Cardiac muscle cell (in vitro differentiated cells and primary cell): ENCODE data around the gene KIRREL3. TPM values are rescaled to one million over a fixed set of nuclear protein-coding genes. Genes with fewer than 3 reads are reported as not detected.

ENCODE experiments used
- DNase-seq, 2 donors: peaks; one replicate each; pipeline versions ENCODE4 v3.0.0 to v3.0.0-alpha.2; 2010 to 2017; ENCODE audit warnings: low read depth in 1 of 2, low spot score in 1 of 2
- H3K27ac ChIP-seq: fragments of 200-600 bp; sonication (generic); 2 replicates; pipeline ENCODE4 v1.5.1; 2016
- H3K27me3 ChIP-seq: fragments of 200-600 bp; sonication (generic); 2 replicates; pipeline ENCODE4 v1.6.0; 2016; ENCODE audit warnings: control low read depth
- H3K36me3 ChIP-seq: fragments of 200-600 bp; sonication (generic); 2 replicates; pipeline ENCODE4 v1.5.1; 2016; ENCODE audit warnings: control low read depth
- H3K4me1 ChIP-seq: fragments of 200-600 bp; sonication (generic); 2 replicates; pipeline ENCODE4 v1.8.1; 2017; ENCODE audit warnings: low read depth, mild to moderate bottlenecking, mixed run types
- H3K4me3 ChIP-seq: fragments of 200-600 bp; sonication (generic); 2 replicates; pipeline ENCODE4 v1.5.1; 2016; ENCODE audit warnings: mild to moderate bottlenecking
- H3K9me3 ChIP-seq: fragments of 200-600 bp; sonication (generic); 2 replicates; pipeline ENCODE4 v1.5.1; 2017; ENCODE audit warnings: low read depth, mild to moderate bottlenecking, control low read depth
- polyA plus RNA-seq: library from polyadenylated mRNA; unstranded; fragments of >200 nt; fragmentation: Nextera tagmentation; extraction: Ambion mirVana; gene quantifications from 2 replicates; pipeline ENCODE4 v1.2.1, GENCODE V29; 2016
- total RNA-seq: library from RNA; depleted of rRNA; stranded (reverse); fragments of >200 nt; gene quantifications from 2 replicates; pipeline ENCODE4 v1.2.3, GENCODE V29; 2016
- TF ChIP-seq, protein P1 (sequence below): IDR thresholded peaks from 2 replicates; pipeline ENCODE4 v1.5.1; 2012; ENCODE audit warnings: low read depth, mild to moderate bottlenecking, low read length

KIRREL3 gene
- total and polyA plus RNA-seq, 2 experiments from 2014 or later: 0.12 to 0.89 TPM

GRCh38 chr11:126878913-126879482 is 121.6 kb downstream of the KIRREL3 start:
- H3K27ac ChIP-seq: no peak overlapping the region
- H3K9me3 ChIP-seq: no peaks in the 10 kb centered on the region
- TF ChIP-seq, protein P1, sequence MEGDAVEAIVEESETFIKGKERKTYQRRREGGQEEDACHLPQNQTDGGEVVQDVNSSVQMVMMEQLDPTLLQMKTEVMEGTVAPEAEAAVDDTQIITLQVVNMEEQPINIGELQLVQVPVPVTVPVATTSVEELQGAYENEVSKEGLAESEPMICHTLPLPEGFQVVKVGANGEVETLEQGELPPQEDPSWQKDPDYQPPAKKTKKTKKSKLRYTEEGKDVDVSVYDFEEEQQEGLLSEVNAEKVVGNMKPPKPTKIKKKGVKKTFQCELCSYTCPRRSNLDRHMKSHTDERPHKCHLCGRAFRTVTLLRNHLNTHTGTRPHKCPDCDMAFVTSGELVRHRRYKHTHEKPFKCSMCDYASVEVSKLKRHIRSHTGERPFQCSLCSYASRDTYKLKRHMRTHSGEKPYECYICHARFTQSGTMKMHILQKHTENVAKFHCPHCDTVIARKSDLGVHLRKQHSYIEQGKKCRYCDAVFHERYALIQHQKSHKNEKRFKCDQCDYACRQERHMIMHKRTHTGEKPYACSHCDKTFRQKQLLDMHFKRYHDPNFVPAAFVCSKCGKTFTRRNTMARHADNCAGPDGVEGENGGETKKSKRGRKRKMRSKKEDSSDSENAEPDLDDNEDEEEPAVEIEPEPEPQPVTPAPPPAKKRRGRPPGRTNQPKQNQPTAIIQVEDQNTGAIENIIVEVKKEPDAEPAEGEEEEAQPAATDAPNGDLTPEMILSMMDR: no peak
- DNase-seq: no peak
- peaks cover 5% of the 10 kb centered on the region for H3K4me1 ChIP-seq
- no peak overlapping the region for H3K4me3 ChIP-seq
- no peaks in the 10 kb centered on the region for H3K36me3 ChIP-seq
- peaks cover 3% of the 10 kb centered on the region for H3K27me3 ChIP-seq

DNA sequence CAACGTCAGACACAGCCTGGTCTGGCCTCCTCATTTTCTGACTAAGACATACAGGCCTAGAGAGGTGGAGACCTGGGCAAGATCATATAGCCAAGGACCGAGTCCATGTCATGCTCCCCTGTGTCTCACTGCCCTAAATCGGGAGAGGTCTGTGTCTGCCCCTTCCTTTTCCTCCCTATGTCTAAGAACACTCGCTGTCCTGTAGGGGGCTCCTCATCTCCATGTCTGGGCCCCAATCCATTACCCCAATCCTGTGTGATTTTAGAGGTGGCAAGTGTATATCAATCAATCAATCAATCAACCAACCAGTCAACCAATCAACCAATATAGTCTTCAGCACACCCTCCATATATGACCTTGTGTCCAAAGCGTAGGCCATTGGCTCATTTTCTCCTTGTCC is 125.7 kb downstream of the KIRREL3 start:
- Histone ChIP-seq H3K36me3 (no peaks in the 10 kb centered on the region), H3K4me3 (no peak overlapping the region), H3K9me3 (no peaks in the 10 kb centered on the region), H3K4me1 (peaks cover 5% of the 10 kb centered on the region), H3K27me3 (no peaks in the 10 kb centered on the region), H3K27ac (no peak overlapping the region)
- DNase-seq: no peak
- TF ChIP-seq, protein P1: peak; percentile 6

DNA sequence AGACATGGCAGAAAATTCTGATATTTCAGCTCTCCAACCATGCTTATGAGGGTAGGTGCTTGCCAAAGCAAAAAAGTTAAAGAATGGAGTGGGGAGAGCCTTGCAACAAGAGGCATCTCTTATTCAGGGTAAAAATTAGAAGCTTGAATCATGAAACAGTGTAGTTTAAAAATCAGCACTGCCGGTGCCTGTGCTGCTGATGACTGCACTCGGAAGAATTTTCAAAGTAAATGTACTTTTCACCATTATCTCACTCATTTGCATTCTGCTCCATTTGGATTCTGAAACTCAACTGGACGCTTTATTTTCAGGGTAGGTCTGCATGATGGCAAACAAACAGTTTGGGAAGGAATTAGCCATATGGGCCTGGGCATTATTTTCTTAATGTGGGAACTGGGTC is 126.3 kb downstream of the KIRREL3 start:
- peaks cover 5% of the 10 kb centered on the region for H3K4me1 ChIP-seq
- H3K9me3 ChIP-seq: no peaks in the 10 kb centered on the region
- H3K36me3 ChIP-seq: no peaks in the 10 kb centered on the region
- no peak for DNase-seq
- H3K4me3 ChIP-seq: no peak overlapping the region
- H3K27ac ChIP-seq: no peak overlapping the region
- H3K27me3 ChIP-seq: no peaks in the 10 kb centered on the region
- TF ChIP-seq, protein P1: no peak

GRCh38 chr11:126871792-126872191 is 128.8 kb downstream of the KIRREL3 start:
- no peaks in the 10 kb centered on the region for H3K27me3 ChIP-seq
- no peaks in the 10 kb centered on the region for H3K9me3 ChIP-seq
- TF ChIP-seq, protein P1: no peak
- peaks cover 5% of the 10 kb centered on the region for H3K4me1 ChIP-seq
- DNase-seq: no peak
- no peak overlapping the region for H3K27ac ChIP-seq
- no peak overlapping the region for H3K4me3 ChIP-seq
- no peaks in the 10 kb centered on the region for H3K36me3 ChIP-seq

GRCh38 chr11:126870021-126870420 is 130.5 kb downstream of the KIRREL3 start:
- H3K4me1 ChIP-seq: no peaks in the 10 kb centered on the region
- H3K36me3 ChIP-seq: no peaks in the 10 kb centered on the region
- no peak for DNase-seq
- no peak overlapping the region for H3K27ac ChIP-seq
- H3K27me3 ChIP-seq: peaks cover 3% of the 10 kb centered on the region
- H3K9me3 ChIP-seq: no peaks in the 10 kb centered on the region
- TF ChIP-seq, protein P1: no peak
- H3K4me3 ChIP-seq: no peak overlapping the region
